K562 (cell line): Measurements from ENCODE around the gene MSGN1.

Experiments
- EP300 ChIP-seq: IDR thresholded peaks from 2 replicates; pipeline ENCODE4 v1.6.1; 2012; ENCODE audit warnings: low read length, improper control_type of control experiment
- NFYB ChIP-seq: IDR thresholded peaks from 2 replicates; pipeline ENCODE4 v1.6.1; 2011; ENCODE audit warnings: mild to moderate bottlenecking, moderate library complexity; ENCODE audit not compliant: insufficient read length; ENCODE audit errors: extremely low read depth
- POLR2AphosphoS5 ChIP-seq: IDR thresholded peaks from 2 replicates; pipeline ENCODE4 v1.6.1; 2011; ENCODE audit warnings: mild to moderate bottlenecking, low read depth, low read length, moderate library complexity; ENCODE audit not compliant: control insufficient read depth, insufficient read depth

DNA sequence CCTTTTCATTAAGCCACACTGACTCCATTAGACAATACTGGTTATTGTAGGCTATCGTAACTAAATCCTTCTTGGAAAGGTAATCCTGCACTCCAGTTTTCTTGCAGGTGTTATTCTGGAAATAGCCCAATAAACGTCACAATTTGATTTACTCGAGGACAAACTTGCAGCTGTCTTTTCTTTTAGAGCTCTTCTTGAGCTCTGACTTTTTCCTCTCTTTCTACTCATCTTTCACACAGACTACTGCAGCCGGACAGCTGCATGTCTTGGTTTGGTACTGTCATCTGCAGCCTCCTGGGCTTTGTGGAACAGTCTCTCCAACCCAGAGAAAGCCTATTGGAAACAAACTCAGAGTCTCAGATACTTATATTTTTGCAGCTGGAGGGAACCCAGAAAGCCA lies 23.0 kb upstream of the MSGN1 start:
- TF ChIP-seq NFYB (no peak), POLR2AphosphoS5 (no peak), EP300 (no peak)
